Measurements from ENCODE around the gene THAP2. TPM values are rescaled to one million over a fixed set of nuclear protein-coding genes. Genes with fewer than 3 reads are reported as not detected.
"Not testable (repeated sequence)": the region's sequence is repeated elsewhere in the genome, so short reads cannot be mapped to it uniquely, and the experiment has no call there.

Gene THAP2
- total RNA-seq, 1 experiment from 2014 or later, result 3.0 TPM

GRCh38 chr12:71662849-71663560, 1.1 kb upstream of the THAP2 start:
- DNase-seq (ENCODE audit: low read depth), result peak; percentile 63

- DNase-seq (ENCODE audit: low read depth), result no peak
Measured at GRCh38 chr12:71664411-71665089, 449 bp downstream of the THAP2 start.

DNA sequence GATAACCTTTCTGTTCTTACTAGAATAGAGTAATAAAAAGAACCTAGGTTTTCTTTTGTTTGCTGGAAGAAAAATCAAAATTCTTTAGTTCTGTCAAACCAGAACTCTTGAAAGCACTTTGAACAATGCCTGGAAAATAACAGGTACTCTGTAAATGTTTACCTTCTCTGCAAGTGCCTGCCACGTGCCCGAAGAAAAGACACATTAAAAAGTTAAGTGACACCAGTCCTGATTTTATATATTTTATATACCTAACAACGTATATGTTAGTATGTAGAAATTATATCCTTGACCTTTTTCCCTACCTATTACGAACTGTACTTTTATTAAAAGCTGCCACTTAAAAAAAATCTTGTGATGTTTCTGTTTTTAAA, 976 bp downstream of the THAP2 start:
- no peak for DNase-seq (ENCODE audit: low read depth)

GRCh38 chr12:71666259-71666658, 2.2 kb downstream of the THAP2 start:
- DNase-seq (ENCODE audit: low read depth), result no peak

- no peak for DNase-seq (ENCODE audit: low read depth)
Measured at GRCh38 chr12:71671311-71671710, 7.2 kb downstream of the THAP2 start.

DNA sequence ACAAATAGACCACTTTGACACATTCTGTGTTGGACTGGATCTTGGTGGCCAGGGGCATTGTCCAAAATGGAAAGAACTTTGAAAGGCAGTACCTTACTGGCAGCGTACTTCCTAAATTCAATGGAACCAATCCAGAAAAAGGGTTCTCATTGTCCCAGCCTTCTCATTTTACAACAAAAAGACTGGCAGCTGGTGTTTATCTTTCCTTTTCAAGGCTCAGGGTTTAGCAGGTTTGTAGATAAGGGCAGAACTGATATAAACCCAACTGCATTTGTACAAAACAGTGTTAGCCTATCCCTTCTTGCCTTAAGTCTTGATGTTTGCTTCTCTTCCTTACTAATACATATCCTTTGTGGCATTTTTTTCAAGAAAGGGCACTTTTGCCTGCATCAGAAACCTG, 7.7 kb downstream of the THAP2 start:
- no peak for DNase-seq (ENCODE audit: low read depth)

DNA sequence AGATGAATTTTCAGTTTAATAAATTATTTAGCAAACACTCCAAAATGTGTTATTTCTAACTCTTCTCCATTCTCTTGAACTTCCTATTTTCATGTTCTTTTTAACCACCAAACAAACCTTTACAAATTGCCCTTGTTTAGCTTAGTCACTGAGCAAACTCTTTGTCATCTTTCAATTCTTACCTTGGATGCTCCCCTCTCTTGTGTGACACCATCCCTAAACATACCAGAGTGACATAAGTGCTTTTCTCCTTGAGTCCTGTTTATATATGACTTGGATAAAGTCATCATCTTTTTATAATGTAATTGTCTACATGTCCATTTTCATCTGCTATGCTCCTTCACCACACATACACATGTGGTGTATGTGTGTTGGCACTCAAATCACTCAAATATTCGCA, 18.4 kb downstream of the THAP2 start:
- no peak for DNase-seq (ENCODE audit: low read depth)

DNA sequence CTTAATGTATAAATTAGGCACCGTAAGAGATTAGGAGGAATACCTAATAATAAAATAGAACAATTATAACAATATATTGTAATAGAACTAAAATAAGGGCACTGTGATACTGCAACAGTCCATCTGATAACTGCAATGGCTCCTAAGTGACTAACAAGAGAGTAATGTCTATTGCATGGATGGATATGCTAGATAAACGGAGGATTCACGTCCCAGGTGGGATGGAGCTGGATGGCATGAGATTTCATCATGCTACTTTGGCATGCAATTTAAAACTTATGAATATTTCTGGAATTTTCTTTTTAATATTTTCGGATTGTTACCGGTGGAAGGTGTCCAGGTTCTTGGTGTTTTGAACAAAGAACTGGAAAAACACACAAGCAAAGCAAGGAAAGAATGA, 19.5 kb downstream of the THAP2 start:
- DNase-seq (ENCODE audit: low read depth), result no peak

DNA sequence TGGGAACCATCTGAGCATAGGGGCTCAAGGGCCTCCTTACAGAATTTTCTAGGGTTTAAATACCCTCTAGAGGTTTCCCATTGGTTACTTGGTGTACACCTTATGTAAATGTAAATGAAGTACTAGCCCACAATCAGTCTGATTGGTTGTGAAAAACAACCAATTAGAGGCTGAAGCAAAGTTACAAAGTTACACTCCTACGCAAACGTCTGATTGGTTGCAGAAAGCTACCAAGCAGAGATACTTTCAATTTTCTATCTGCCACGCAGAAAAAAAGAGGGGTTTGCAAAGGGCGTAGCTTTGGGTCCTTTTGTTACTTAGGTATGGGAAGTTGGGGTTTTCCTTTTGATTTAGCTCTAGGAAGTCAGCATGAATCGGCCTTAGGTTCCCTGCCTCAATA, 20.0 kb downstream of the THAP2 start:
- DNase-seq (ENCODE audit: low read depth), result no peak

GRCh38 chr12:71685312-71685906, 21.3 kb downstream of the THAP2 start:
- no peak for DNase-seq (ENCODE audit: low read depth)

DNA sequence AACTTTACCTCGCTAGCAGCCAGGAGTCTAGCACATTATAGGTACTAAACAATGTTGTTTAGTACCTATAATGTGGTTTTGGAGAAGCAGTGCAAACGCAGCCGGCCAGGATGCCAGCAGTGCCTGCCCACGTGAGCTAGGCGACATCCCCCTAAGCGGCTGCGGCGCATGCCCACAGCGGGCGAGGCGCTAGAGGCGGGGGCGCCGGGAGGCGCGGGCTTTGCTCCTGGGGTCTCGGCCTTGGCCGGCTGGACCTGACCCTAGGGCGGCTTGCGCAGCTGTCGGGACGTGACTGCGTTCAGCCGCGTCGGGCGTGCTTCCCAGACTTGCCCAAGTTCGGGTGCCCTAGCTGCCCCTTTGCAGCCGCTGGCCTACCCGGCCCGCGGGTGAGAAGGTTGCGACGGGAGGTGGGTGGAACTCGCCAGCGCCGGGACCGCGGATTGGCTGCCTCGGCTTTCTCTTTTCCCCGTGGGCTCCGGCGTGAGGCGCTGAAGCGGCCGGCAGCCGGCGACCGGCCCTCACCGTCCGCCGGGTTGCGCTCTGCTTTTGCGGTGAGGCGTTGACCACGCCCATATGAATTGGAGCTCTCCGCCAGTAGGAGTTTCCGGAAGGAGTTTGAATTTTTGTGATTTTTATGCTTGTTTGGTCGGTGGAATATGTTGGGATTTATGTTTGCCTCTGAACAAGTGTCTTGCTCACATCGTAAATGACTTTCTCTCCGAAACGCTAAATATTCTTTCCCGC, 22.0 kb downstream of the THAP2 start, which contains the start of gene TMEM19:
TMEM19 (plus strand) TSS at position 169 of the 744 bp plus-strand sequence. CDS start 599 bp downstream, outside the sequence.
- DNase-seq (ENCODE audit: low read depth), result peak; percentile 90

DNA sequence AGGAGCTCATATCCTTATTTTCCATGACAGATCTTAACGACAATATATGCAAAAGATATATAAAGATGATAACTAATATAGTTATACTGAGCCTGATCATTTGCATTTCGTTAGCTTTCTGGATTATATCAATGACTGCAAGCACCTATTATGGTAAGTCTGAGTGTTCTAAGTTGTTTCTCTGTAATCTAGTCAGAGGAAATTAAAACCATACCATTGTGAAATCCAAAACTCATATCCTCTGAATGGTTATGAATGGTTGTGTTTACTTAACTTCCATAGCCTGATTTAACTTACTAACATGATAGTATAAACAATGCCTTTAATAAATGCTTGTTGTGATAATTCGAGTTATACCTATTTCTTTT, 22.5 kb downstream of the THAP2 start:
- DNase-seq (ENCODE audit: low read depth), result no peak

DNA sequence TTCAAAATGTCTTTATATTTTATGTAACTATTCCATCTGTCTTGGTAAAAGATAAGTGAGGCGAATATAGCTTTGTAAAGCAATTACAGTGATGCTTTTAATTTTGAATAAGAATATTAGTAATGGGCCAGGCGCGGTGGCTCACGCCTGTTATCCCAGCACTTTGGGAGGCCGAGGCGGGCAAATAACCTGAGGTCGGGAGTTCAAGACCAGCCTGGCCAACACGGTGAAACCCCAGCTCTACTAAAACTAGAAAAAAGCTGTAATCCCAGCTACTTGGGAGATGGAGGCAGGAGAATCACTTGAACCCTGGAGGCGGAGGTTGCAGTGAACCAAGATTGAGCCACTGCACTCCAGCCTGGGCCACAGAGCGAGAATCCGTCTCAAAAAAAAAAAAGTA, 23.1 kb downstream of the THAP2 start:
- not testable (repeated sequence) for DNase-seq (ENCODE audit: low read depth)

DNA sequence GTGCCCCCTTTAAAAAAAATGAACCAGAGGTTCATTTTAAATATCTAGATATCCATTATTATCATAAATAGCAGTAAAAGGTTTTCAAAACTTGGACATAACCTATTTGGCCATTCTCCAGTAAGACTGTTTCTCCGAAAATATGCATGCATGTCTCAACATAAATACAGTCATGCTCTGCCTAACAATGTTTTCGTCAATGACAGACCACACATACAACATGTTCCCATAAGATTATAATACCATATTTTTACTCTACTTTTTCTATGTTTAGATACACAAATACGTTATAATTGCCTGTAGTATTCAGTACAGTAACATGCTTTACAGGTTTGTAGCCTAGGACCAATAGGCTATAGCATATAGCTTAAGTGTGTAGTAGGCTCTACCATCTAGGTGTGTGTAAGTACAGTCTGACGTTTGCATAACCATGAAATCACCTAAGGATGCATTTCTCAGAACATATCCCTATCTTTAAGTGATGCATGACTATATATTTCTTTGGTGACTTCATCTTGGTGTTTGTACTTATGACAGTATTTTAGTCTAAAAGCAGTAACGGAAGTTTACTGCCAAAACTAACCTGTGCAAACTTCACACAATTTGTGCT, 25.0 kb downstream of the THAP2 start:
- DNase-seq (ENCODE audit: low read depth), result no peak

- peak; percentile 40 for DNase-seq (ENCODE audit: low read depth)
Measured at GRCh38 chr12:71691504-71692129, 27.5 kb downstream of the THAP2 start.

GRCh38 chr12:71693126-71693525, 29.0 kb downstream of the THAP2 start:
- no peak for DNase-seq (ENCODE audit: low read depth)

DNA sequence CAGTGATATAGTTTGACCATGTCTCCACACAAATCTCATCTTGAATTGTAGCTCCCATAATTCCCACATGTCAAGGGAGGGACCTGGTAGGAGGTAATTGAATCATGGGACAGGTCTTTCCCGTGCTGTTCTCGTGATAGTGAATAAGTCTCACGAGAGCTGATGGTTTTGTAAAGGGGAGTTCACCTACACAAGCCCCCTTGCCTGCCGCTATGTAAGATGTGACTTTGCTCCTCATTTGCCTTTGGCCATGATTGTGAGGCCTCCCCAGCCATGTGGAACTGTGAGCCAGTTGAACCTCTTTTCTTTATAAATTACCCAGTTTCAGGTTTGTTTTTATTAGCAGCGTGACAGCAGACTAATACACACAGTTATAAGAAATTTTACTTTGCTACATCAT, 29.6 kb downstream of the THAP2 start:
- not testable (repeated sequence) for DNase-seq (ENCODE audit: low read depth)

DNA sequence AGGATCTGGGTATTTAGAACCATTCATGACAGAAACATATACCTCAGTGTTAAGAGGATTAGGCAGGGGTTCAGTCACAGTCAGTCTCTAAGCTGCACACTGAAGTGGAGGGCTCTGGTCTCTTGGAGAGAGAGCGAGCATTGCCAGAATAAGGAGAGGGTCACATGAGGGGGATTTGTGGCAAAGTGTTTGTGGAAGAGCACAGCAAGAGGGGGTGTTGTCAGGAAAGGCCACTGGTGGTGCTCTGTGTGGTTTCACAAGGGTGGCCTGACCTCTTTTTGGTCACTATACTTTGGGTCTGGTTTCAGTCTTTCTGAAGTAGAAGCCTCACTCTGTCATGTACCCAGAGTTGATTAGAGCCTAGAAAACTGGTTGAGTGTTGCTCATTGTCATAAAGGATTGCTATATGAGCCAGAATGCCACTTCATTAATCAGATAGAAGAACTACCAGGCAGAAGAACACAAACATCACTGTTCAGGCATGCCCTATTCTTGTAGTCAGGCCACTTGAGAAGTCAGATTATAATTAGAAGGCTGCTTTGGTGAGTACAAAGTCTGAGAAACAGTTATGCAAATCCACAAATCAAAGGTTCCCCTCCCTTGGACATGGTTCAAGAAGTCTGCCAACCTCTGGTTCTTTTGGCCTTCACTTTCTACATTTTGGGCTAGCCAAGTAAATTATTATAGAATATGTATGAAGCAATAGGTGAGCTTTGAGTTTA, 30.2 kb downstream of the THAP2 start:
- DNase-seq (ENCODE audit: low read depth), result no peak

- no peak for DNase-seq (ENCODE audit: low read depth)
Measured at GRCh38 chr12:71695782-71696181, 31.7 kb downstream of the THAP2 start.

GRCh38 chr12:71702181-71702580, 38.1 kb downstream of the THAP2 start:
- DNase-seq (ENCODE audit: low read depth), result not testable (repeated sequence)

- no peak for DNase-seq (ENCODE audit: low read depth)
Measured at GRCh38 chr12:71702590-71702989, 38.5 kb downstream of the THAP2 start.
